K562 (cell line): ENCODE data around the gene DENND2A. TPM values are rescaled to one million over a fixed set of nuclear protein-coding genes. Genes with fewer than 3 reads are reported as not detected.

Source experiments
- ATAC-seq: fragments of 200-7000 bp; cut with Tn5 transposase; 3 replicates; pipeline ENCODE4 v1.9.1; 2020; ENCODE audit warnings: moderate library complexity
- BruUV-seq: library from RNA; stranded (reverse); fragments of 400-500 nt; replicated peaks from 2 replicates; lab custom pipeline; 2021; lab: Mats Ljungman, UMichigan
- CTCF ChIA-PET: fragments of 300-600 bp; formaldehyde crosslinking; extraction: SDS; loops from one replicate; lab custom pipeline; 2021; ENCODE audit warnings: low intra/inter-chr PET ratio; lab: Yijun Ruan, JAX
- POLR2A ChIA-PET: fragments of 300-600, 350-650 bp; sonication (Branson Sonifier 250); formaldehyde crosslinking; extraction: SDS; loops from one replicate; lab custom pipeline; 2021; ENCODE audit warnings: antibody characterized with exemption, inconsistent platforms; lab: Yijun Ruan, JAX
- DNase-seq, 4 experiments: peaks; one replicate each; pipeline versions ENCODE4 v3.0.0 to v3.0.0-alpha.2; 2011 to 2018; ENCODE audit warnings: low spot score in 3 of 4, mixed read lengths in 3 of 4; ENCODE audit errors: extremely low read depth in 1 of 4
- FAIRE-seq: peaks from 2 replicates; lab custom pipeline; 2011; peaks lifted over from hg19 to GRCh38; lab: Jason Lieb, UNC
- H2AFZ ChIP-seq: 2 replicates; pipeline ENCODE4 v1.6.0; 2011; ENCODE audit warnings: low read depth, low read length, control low read depth, inconsistent platforms
- H3K27ac ChIP-seq: fragments of 200-600 bp; 3 replicates; pipeline ENCODE4 v1.8.0; 2011; ENCODE audit warnings: low read depth, mild to moderate bottlenecking, control low read depth, inconsistent platforms, low read length, moderate library complexity, mixed read lengths; ENCODE audit errors: extremely low read depth
- H3K27me3 ChIP-seq, 2 experiments: fragments of 300-600 bp in 1 of 2; 2 replicates in 1 of 2; 3 replicates in 1 of 2; pipeline versions ENCODE4 v1.6.0 to v1.8.0; 2011; ENCODE audit warnings: inconsistent platforms in 2 of 2, low read length in 2 of 2, mild to moderate bottlenecking in 1 of 2, mixed read lengths in 1 of 2, moderate library complexity in 1 of 2; ENCODE audit not compliant: control insufficient read depth in 2 of 2, insufficient read depth in 2 of 2
- H3K36me3 ChIP-seq: fragments of 300-600 bp; 3 replicates; pipeline ENCODE4 v1.8.0; 2011; ENCODE audit warnings: mild to moderate bottlenecking, low read length, inconsistent platforms; ENCODE audit not compliant: control insufficient read depth, insufficient read depth
- H3K4me1 ChIP-seq, 2 experiments: fragments of 200-600 bp in 1 of 2; replicated peaks in 1 of 2; 2 replicates in 1 of 2; 3 replicates in 1 of 2; pipeline versions ENCODE4 v1.5.1 to v1.8.0; 2011; ENCODE audit warnings: inconsistent platforms in 2 of 2, low read length in 2 of 2, mild to moderate bottlenecking in 1 of 2, mixed read lengths in 1 of 2, moderate library complexity in 1 of 2; ENCODE audit not compliant: control insufficient read depth in 2 of 2, insufficient read depth in 2 of 2
- H3K4me2 ChIP-seq: 2 replicates; pipeline ENCODE4 v1.6.1; 2011; ENCODE audit warnings: low read length, control low read depth, inconsistent platforms, mixed read lengths; ENCODE audit not compliant: insufficient read depth
- H3K4me3 ChIP-seq: fragments of 200-600 bp; sonication (generic), shearing (Covaris generic); 2 replicates; pipeline ENCODE4 v1.5.1; 2016; ENCODE audit warnings: control low read depth, inconsistent platforms
- H3K79me2 ChIP-seq: fragments of 200-600 bp; 3 replicates; pipeline ENCODE4 v1.8.0; 2011; ENCODE audit warnings: low read length, inconsistent platforms; ENCODE audit not compliant: control insufficient read depth, insufficient read depth
- H3K9ac ChIP-seq, 2 experiments: 2 replicates each; pipeline versions ENCODE4 v1.6.0 to v1.6.1; 2011; ENCODE audit warnings: low read depth in 2 of 2, low read length in 2 of 2, control low read depth in 1 of 2, inconsistent platforms in 1 of 2, mild to moderate bottlenecking in 1 of 2, mixed read lengths in 1 of 2; ENCODE audit not compliant: insufficient read depth in 1 of 2
- H3K9me1 ChIP-seq: one replicate; pipeline ENCODE4 v1.6.0; 2011; ENCODE audit warnings: inconsistent platforms, mild to moderate bottlenecking, low read length, moderate library complexity; ENCODE audit not compliant: control insufficient read depth, insufficient read depth
- H3K9me3 ChIP-seq: replicated peaks from 2 replicates; pipeline ENCODE4 v1.5.1; 2011; ENCODE audit warnings: low read depth, low read length, inconsistent platforms; ENCODE audit not compliant: control insufficient read depth, insufficient read depth
- H4K20me1 ChIP-seq: replicated peaks from 2 replicates; pipeline ENCODE4 v1.6.1; 2011; ENCODE audit warnings: low read length, inconsistent platforms, mixed read lengths; ENCODE audit not compliant: control insufficient read depth, insufficient read depth
- BRF1 ChIP-seq: IDR thresholded peaks from 3 replicates; pipeline ENCODE4 v1.6.1; 2011; ENCODE audit warnings: borderline replicate concordance, mild to moderate bottlenecking; ENCODE audit not compliant: insufficient read length; ENCODE audit errors: extremely low read depth
- DLX4 ChIP-seq: fragments of 250-450 bp; sonication (Bioruptor Pico); IDR thresholded peaks from 2 replicates; pipeline ENCODE4 v1.6.1; 2021; ENCODE audit warnings: mild to moderate bottlenecking
- DMBX1 ChIP-seq: fragments of 250-450 bp; sonication (Bioruptor Pico); IDR thresholded peaks from 2 replicates; pipeline ENCODE4 v1.8.0; 2022; ENCODE audit warnings: inconsistent platforms, mild to moderate bottlenecking, moderate library complexity, borderline replicate concordance
- MXD1 ChIP-seq: fragments of 250-450 bp; sonication (Bioruptor Pico); IDR thresholded peaks from 2 replicates; pipeline ENCODE4 v1.8.0; 2021; ENCODE audit warnings: borderline replicate concordance, mild to moderate bottlenecking, moderate library complexity; ENCODE audit not compliant: poor library complexity, severe bottlenecking
- NCOR1 ChIP-seq: fragments of 450-650 bp; IDR thresholded peaks from 2 replicates; pipeline ENCODE4 v1.6.1; 2016; ENCODE audit warnings: mild to moderate bottlenecking, moderate library complexity
- STAT5B ChIP-seq: fragments of 250-450 bp; sonication (Bioruptor Pico); IDR thresholded peaks from 2 replicates; pipeline ENCODE4 v1.8.0; 2021; ENCODE audit warnings: mild to moderate bottlenecking, inconsistent platforms
- SUPT5H ChIP-seq: fragments of 450-650 bp; IDR thresholded peaks from 2 replicates; pipeline ENCODE4 v1.6.1; 2016
- ZNF146 ChIP-seq: IDR thresholded peaks from one replicate; pipeline ENCODE4 v1.6.1; 2018; ENCODE audit warnings: missing compliant biosample characterization; ENCODE audit not compliant: unreplicated experiment
- WGBS: fragments of 100-300 bp; shearing (Covaris generic); methylation state at CpG from one replicate; pipeline ENCODE4 v1.1.6; 2016; ENCODE audit warnings: low coverage, mixed read lengths; ENCODE audit not compliant: insufficient coverage; ENCODE audit errors: missing lambda C conversion rate; 5-methylcytosine and 5-hydroxymethylcytosine counted together
- in situ Hi-C: fragments of 300-500 bp; cut with MboI; formaldehyde crosslinking; loops from 4 replicates; pipeline ENCODE4 v1.15.0; 2018; ENCODE audit warnings: inconsistent platforms, mixed read lengths
- intact Hi-C: fragments of 100-400 bp; cut with micrococcal nuclease; formaldehyde crosslinking; loops from 2 replicates; pipeline ENCODE4 v1.14.2; 2022
- polyA plus RNA-seq, 8 experiments: library from polyadenylated mRNA; depleted of rRNA in 4 of 8; stranded (reverse) in 5 of 8; unstranded in 3 of 8; fragments of >200 nt; fragmentation: Nextera tagmentation in 2 of 8; fragmentation: Illumina TruSeq in 1 of 8; extraction: Ambion mirVana in 2 of 8; extraction: Trizol in 1 of 8; gene quantifications; 2 replicates each; pipeline versions ENCODE4 v1.2.1 to v1.2.3, GENCODE V29; 2011 to 2014; ENCODE audit warnings: inconsistent platforms in 1 of 8, missing spikeins in 1 of 8
- total RNA-seq, 7 experiments: library from RNA; depleted of rRNA in 6 of 7; stranded (reverse); fragments of >200 nt in 6 of 7; fragmentation: Illumina TruSeq in 2 of 7; extraction: Trizol in 2 of 7; gene quantifications; 2 replicates each; pipeline versions ENCODE4 v1.2.1 to v1.2.3, GENCODE V29; 2011 to 2021; ENCODE audit warnings: low replicate concordance in 1 of 7

DENND2A gene
- total and polyA plus RNA-seq, 9 of the 15 experiments (the other 6 are each of a cell fraction or from before 2014, with no cell fraction given) = not detected

- WGBS = 8% methylated on average over 7 of the region's 7 CpGs
- no peak for DNase-seq
- FAIRE-seq = no peak
- Histone ChIP-seq H3K36me3 (no peaks in the 10 kb centered on the region), H2AFZ (no peak overlapping the region), H4K20me1 (0 out of 2 replicates have a peak, but pooled peaks cover 6% of the 10 kb centered on the region), H3K27me3 (peaks cover 57 to 95% of the 10 kb centered on the region in 2 experiments), H3K9me1 (no peaks in the 10 kb centered on the region), H3K9me3 (no peaks in the 10 kb centered on the region), H3K4me3 (no peak overlapping the region), H3K9ac (peak overlapping the region in 1 of 2 experiments; percentile 10; a peak in 1 of 4 replicates)
- ChIA-PET CTCF (no interaction called here), POLR2A (interaction anchor here (0.8 to 1.2 kb wide), 3 partner anchors 9 to 29 kb away, joined by 3 to 4 read pairs (median 3); no protein-coding TSS in a partner anchor)
- peak; percentile 17; the same call in 1 of the 3 replicates for ATAC-seq
- TF ChIP-seq SUPT5H = no peak
- no peak for TF ChIP-seq DMBX1 (CRISPR knock-in tag)
- no peak for TF ChIP-seq BRF1
- no peak for TF ChIP-seq MXD1 (CRISPR knock-in tag)
- TF ChIP-seq DLX4 (CRISPR knock-in tag) = no peak
- TF ChIP-seq STAT5B (CRISPR knock-in tag) = no peak
- no peak for TF ChIP-seq ZNF146 (CRISPR knock-in tag)
- no peak for TF ChIP-seq NCOR1
- TF ChIP-seq, all 486 proteins: peak for 0
- Histone ChIP-seq H3K27ac (no peak overlapping the region), H3K4me2 (no peak overlapping the region), H3K79me2 (no peaks in the 10 kb centered on the region), H3K4me1 (peaks cover 0 to 4% of the 10 kb centered on the region in 2 experiments; a peak in 1 of 5 replicates)
- intact Hi-C loops = no loop called here
- in situ Hi-C loops = no loop called here
- no TSS peak for BruUV-seq
These were observed 98.4 kb downstream of the DENND2A start for GRCh38 chr7:140542228-140542603.
